GM18867 (cell line): ENCODE results near the gene ANKRD55.
A peak's percentile ranks its signal among the peaks of the same experiment; 100 is the strongest.
"Not testable (repeated sequence)": the region's sequence is repeated elsewhere in the genome, so short reads cannot be mapped to it uniquely, and the experiment has no call there.

Source experiments
- ATAC-seq: cut with Tn5 transposase; IDR thresholded peaks from one replicate; pipeline ENCODE4 v1.9.1; 2021; ENCODE audit warnings: mild to moderate bottlenecking, moderate library complexity; ENCODE audit not compliant: unreplicated experiment

Gene ANKRD55

DNA sequence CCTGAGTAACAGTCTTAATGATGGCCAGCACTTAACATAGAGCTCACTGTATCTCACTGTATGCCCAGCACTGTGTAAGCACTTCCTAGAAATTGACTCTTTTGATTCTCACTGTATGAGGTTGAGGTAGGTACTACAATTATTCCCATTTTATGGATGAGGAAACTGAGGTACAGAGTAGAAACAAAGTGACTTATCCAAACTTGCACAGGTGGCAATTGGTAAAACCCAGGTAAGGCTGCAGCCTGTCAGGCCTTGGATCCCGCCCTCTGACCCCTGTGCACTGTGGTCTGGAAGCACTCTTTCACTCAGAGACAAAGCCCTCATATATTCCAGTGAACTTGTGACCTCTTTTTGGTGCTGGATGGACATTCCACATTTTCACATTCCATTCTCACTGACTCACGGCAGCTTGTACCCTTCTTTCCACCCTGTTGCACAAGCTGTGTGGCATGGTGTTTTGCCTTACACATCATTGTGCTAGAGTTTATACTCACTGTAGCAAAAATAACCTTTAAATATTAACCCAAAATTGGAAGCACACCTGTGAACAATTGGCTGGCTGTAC lies 21.7 kb downstream of the ANKRD55 start:
- no peak for ATAC-seq

DNA sequence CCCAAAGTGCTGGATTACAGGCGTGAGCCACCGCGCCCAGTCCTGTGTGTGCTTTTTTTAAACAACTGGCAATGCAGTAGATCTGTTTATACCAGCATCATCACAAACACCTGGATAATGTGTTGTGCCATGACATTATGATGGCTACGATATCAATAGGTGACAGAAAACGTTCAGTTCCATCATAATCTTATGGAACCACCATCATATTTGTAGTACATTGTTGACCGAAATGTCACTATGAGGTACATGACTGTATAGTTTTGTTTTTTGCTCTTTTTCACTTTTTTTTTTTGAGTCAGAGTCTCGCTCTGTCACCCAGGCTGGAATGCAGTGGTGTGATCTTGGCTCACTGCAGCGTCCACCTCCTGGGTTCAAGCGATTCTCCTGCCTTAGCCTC lies 24.4 kb downstream of the ANKRD55 start:
- no peak for ATAC-seq

DNA sequence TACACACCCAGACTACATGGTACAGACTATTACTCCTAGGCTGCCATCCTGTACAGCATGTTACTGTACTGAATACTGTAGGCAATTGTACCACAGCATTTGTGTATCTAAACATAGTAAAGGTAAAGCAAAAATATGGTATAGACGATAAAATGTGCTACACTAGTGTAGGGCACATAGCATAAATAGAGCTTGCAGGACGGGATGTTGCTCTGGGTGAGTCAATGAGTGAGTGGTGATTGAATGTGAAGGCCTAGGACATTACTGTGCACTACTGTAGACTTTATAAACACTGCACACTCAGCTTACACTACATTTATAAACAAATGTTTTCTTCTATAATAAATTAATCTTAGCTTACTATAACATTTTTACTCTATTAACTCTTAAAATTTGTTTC lies 25.6 kb downstream of the ANKRD55 start:
- no peak for ATAC-seq

DNA sequence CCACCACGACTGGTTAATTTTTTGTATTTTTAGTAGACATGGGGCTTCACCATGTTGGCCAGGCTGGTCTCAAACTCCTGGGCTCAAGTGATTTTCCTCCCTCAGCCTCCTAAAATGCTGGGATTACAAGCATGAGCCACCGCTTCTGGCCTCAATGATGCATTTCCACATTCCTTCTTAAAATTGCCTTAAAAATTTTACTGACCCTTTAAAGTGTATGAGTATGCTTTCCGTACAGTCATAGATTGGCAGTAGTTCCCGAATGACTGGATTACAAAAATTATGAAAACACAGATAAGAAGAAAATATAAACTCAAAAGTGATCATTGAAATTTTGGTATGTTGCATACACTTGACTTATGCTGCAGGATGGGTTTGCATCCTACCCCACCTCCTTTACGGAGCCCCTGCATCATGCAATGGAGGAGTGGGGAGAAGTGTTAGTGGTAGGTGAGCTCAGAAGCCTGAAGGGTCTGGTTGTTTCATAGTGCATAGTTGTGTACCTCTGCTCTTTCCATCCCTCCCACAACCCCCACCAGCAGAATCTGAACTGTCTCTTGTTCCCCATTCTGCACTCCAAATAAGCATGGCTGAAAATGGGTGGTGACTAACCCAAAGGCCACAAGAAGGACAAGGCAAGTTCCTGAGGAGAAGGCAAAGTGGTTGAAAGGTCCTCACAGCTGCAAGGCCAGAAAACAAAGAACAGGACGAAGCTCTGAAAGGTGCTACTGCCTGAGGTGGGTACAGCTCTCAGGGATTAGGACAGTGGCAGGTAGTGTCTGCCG lies 26.8 kb downstream of the ANKRD55 start:
- no peak for ATAC-seq

DNA sequence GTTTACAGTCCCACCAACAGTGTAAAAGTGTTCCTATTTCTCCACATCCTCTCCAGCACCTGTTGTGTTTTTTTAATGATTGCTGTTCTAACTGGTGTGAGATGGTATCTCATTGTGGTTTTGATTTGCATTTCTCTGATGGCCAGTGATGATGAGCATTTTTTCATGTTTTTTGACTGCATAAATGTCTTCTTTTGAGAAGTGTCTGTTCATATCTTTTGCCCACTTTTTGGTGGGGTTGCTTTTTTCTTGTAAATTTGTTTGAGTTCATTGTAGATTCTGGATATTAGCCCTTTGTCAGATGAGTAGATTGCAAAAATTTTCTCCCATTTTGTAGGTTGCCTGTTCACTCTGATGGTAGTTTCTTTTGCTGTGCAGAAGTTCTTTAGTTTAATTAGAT lies 29.2 kb downstream of the ANKRD55 start:
- ATAC-seq: not testable (repeated sequence)

DNA sequence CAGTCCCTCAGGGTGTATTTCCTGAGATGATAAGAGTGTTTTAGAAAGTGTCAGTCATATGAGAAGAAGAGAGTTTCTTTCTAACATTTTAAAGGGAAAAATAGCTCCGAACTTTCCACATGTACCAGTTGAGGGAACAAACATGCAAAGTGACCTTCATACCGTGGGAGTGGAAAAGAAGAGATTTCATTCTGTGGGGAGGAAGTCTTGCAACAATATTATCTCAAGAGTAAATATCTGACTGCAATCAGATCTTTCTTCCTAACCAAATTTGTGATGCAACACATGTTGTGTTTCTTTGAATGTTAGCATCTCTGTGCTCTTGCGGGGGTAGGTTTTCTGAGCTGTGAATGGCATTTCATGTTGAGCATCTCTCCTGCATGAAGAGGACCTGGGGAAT lies 30.6 kb downstream of the ANKRD55 start:
- no peak for ATAC-seq

DNA sequence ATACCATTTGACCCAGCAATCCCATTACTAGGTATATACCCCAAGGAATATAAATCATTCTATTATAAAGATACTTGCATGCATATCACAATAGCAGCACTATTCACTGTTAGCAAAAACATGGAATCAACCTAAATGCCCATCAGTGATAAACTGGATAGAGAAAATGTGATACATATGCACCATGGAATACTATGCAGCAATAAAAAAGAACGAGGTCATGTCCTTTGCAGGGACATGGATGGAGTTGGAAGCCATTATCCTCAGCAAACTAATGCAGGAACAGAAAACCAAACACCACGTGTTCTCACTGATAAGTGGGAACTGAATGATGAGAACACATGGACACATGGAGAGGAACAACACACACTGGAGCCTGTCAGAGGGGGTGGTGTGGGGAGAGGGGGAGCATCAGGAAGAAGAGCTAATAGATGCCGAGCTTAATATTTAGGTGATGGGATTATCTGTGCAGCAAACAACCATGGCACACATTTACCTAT lies 31.3 kb downstream of the ANKRD55 start:
- not testable (repeated sequence) for ATAC-seq

DNA sequence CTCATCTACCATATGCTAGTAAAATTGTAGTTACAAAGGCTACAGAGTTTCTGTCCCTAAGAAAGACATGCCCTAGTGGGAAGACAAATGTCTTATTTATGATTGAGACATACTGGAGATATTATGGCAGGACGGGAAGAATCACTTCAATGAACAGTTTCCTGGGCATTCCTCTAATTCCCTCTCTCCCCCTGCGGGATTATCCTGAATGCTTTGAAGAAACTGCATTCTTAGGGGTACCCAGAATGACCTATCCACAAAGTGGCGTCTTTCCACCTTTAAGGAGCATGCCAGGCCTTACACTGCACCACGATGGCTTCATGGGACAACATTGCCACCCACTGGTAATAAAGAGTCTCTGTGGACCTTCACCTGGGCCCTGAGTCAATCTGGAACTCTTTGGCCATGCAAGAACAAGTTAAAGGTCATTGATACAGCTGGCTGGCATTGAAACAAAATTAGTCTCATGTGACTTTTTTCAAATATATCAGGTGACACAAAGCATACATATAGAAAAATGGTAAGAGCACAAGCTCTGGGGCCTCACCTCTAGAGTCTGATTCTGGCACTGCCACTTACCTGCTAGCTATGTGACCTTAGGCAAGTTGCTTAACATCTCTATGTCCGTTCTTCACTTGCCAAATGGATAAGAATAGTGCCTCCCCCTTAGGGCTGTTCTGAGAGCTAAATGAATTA lies 32.0 kb downstream of the ANKRD55 start:
- peak; percentile 99 for ATAC-seq

DNA sequence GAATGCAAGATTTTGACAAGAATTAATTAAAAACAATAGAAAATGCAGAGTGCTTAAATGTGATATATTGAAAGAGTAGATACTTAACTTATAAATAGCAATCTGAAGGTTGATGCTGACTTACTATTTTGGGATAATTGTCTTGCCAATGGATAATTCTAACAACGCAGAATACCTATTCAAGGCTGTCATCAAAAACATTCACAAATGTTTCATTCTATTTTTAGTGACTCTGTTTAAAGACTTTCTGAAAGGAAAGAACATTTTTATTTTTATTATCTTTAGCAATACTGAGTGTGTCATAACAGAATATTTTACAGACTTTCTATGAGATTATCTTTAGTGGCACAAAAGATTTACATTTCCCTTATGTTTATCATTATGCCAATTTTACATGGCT lies 38.1 kb downstream of the ANKRD55 start:
- ATAC-seq: no peak

DNA sequence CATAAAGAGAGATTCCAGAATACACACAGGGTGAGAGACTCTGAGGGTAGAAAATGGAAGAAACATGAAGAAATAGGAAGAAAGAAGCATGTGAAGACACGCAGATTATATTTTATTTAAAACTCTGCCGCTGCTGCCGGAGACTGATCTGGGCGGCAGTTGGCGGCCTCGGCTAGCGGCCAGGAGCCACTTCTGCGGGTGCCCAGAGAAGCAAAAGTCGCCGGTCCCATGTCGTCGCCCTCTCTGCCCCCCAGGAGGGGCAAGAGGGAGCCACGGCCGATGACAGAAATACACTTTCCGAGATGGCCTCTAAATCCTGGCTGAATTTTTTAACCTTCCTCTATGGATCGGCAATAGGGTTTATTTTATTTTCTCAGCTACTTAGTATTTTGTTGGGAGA lies 40.9 kb downstream of the ANKRD55 start:
- no peak for ATAC-seq

DNA sequence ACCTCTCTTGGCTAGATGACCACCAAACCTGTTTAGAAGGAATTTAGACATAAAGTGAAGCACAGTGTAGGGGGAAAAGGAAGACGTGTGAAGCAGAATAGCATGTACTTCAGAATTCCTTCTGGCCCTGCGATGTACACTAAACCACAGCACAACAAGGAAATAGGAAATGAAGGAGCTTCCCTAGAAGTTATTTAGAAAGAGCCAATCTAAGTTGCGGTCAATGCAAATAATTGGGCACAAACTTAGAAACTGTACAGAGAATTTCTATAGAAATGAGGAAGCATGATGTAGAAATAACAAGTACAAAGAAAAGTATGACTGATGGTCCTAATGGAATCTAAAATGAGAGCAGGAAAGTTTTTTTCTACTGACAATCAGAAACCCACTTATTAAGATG lies 41.5 kb downstream of the ANKRD55 start:
- no peak for ATAC-seq

DNA sequence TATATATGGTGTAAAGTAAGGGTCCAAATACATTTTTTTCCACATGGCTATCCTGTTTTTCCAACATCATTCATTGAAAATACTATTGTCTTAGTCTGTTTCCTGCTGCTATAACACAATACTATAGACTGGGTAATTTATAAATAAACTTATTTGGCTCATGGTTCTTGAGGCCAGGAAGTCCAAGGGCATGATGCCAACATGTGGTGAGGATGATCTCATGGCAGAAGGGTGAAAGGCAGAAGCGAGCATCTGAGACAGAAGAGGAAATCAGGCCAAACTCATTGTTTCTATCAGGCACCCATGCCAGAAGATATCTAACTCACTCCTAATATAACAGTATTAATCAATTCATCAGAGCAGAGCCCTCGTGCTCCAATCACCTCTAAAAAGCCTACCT lies 42.6 kb downstream of the ANKRD55 start:
- ATAC-seq: no peak

DNA sequence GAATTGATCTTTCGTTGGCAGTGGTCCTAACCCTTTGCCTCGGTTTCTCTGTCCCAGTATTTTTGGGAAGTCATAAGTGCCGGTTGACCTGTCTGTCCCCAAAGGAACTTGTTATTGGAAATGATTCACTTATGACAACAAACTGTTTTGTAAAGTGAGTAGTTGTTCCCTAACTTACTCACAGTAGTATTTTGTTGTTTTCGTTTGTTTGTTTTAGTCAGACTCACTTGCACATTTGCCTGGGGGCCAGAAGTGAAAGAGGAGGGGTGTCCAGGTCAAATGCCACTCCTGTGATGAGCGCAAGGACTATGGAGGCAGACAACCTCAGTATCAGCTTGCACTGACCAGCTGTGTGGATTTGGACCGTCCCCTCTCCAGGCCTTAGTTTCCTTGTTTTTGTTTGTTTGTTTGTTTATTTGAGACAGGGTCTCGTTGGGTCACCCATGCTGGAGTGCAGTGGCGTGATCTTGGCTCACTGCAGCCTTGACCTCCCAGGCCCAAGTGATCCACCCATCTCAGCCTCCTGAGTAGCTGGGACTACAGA lies 47.3 kb downstream of the ANKRD55 start:
- ATAC-seq: no peak

DNA sequence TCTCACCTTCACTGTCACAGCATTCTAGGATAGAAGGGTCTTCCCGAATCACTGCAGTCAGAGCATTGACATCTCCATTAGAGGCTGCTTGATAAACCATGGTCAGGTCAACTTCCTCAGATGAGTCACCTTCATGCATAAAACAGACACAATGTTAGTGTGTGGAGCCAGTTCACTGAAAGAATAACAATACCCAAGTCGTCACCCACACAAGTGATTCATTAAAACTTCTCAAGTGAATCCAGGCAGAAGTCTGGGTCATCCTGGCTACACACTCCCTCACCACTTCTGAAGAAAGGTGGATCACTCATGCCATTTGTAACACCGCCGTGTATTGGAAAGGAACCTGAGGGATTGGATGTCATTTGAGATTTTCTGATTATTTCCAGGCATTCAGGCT lies 49.6 kb downstream of the ANKRD55 start:
- ATAC-seq: no peak

DNA sequence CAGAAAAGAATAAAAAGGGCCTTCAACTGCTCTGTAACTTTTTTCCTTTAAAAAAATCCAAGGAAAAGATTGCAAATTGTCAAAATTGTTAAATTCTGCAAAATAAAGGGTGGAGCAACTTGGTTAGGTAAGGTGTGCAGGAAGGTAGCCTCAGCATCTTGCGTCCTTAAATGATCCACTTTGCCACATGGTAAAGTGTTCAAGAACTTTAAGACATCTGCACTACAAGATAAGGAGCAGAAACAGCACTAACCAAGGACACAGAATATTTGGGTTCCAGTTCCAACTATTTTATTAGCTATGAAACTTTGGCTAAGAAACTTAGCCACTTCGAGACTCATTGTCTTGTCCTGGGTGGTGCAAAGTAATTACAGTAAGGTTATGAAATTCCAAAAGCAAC lies 53.7 kb downstream of the ANKRD55 start:
- ATAC-seq: no peak

DNA sequence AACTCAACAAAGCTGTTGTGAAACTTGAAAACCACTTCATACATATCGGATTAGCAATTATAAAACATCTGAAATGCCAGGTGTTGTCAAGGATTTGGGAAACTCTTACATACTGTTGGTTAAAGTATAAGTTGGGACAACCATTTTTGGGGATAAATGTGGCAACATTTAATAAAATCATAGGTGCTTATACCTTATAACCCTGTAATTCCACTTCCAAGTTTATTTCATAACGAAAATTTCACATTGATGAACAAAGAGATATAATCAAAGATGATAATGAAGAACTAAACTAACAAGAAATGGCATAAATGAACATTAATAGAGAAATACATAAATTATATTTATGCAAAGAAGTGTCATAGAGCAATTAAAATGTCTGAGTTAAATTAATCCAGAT lies 54.3 kb downstream of the ANKRD55 start:
- ATAC-seq: no peak

DNA sequence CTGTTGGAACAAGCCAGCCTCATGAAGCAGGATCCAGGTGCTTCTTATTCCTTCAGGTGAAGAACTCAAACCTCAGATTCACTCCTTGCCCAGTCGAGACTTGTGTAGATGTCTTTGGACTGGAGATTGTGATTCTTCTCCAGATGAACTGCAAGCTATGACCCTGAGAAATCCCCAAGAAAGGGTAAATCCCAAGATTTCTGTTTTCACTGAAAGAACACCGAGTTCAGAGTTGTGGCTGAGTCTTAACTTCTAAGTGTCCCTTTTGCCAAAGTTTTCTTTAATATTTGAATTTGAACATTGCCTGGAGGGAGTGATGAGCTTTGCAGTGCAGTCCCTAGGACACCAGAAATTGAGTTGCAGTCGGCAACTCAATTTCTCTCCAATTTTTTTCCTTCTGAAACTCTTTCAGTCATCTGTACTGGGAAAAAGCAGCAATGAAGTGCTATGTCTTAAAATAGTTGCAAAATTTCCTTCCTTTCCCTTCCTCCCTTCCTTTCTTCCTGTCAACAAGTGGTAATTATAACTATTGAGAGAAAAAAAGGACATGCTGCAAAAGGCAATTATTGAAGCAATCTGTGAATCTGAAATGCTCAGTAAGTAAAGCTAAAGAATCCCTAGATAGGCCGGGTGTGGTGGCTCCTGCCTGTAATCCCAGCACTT lies 56.1 kb downstream of the ANKRD55 start:
- no peak for ATAC-seq

DNA sequence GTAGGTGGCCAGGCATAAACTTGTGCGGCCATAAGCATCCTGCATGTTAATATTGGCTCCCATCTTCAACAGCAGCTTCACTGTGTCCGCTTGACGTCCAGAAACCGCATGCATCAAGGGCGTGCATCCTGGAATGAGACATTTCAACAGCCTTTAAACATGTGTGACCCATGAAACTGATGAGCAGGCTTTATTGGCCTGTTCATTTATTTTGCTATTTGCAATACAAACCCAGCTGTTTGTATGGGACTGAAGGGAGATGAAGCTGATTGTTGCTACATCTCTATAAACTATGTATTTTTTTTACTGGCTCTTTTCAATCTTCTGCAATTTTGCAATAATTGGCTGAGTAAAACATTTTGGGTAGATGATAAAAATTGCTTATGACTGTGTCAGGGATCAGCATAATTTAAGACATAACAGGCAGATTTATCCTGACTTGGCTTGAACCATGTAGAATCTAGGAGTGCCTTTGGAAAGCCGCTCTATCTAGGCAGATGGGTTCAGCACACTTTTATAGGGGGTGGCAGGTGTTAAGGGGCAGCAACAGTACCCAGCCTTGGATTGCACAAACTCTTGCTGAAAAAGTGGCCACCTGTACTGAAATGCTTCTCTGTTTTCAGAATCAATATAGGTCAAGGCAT lies 56.9 kb downstream of the ANKRD55 start:
- no peak for ATAC-seq

DNA sequence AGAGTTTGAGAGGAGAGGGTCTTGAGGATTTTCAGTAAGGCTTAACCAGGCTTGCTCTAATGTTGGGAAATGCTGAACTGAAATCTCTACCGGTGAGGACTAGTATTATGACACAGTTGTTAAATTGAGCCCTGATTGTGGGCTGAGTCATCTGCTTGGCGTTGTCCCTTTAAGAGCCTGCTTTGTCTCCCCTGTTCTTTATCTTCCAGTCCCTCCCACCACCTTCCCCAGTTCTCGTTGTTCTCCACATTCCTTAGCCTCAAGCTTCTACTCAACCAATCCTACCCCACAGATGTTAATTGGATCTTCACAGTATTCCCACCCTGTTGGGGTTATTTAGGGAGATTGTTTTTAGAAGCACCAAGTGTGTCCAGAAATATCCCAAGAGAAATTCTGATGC lies 57.6 kb downstream of the ANKRD55 start:
- no peak for ATAC-seq

DNA sequence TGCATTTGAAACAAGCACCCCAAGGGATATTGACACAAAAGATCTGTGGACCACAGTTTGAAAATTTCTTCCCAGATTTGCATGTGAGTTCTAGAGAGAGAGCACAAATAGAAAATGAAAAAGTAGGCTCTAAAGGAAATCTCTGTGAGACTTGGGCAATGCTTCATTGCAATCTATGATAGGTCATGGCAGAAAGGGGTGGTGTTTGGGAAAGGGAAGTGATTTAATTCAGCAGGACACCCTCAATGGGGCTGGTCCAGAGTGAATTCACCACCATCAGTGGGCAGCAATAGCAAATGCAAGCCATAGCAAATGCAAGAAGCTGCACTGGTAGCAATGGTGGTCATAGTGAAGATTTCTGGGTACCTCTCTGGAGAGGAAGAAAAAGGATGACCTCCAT lies 58.1 kb downstream of the ANKRD55 start:
- ATAC-seq: no peak

DNA sequence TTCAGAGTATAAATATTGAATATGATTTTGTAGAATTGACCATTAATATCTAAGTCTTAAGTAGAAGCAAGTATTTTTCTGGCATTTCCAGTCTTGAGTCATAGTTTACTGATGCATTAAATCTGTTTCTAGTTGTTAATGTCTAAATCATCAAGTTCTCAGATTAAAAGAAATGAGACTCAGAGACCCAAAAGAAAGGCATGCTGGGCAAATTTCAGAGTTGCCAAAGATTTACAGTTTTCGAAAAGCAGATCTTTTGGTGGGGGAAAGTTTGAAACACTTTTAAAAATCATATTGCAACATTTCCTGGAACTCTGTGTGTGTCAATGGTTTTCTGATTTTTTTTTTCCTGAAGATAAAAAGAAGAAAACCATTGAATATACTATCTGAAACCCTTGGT lies 60.9 kb downstream of the ANKRD55 start:
- ATAC-seq: no peak
